ENCODE measurements around the gene SLC25A44. TPM values are rescaled to one million over a fixed set of nuclear protein-coding genes. Genes with fewer than 3 reads are reported as not detected.
A peak's percentile ranks its signal among the peaks of the same experiment; 100 is the strongest.

SLC25A44 gene
- total RNA-seq, 2 experiments from 2014 or later, result 11.6 to 13.0 TPM

GRCh38 chr1:156146020-156146768 lies 47.7 kb upstream of the SLC25A44 start:
- H3K36me3 Mint-ChIP-seq (ENCODE audit: low read depth), result no peaks in the 10 kb centered on the region
- Histone ChIP-seq H3K27ac (ENCODE audit: low read depth in 1 of 2, low read length in 2 of 2) (no peak overlapping the region), H3K4me3 (ENCODE audit: low read length) (no peak overlapping the region), H3K36me3 (ENCODE audit: insufficient read depth, low read length) (no peaks in the 10 kb centered on the region), H3K4me1 (ENCODE audit: insufficient read depth, low read length) (peaks cover 30% of the 10 kb centered on the region), H3K9me3 (ENCODE audit: control insufficient read depth in 1 of 2, insufficient read depth in 1 of 2, low read length in 2 of 2) (no peaks in the 10 kb centered on the region), H3K27me3 (ENCODE audit: control insufficient read depth in 1 of 2, insufficient read depth in 2 of 2, low read length in 2 of 2) (no peaks in the 10 kb centered on the region)
- TF ChIP-seq CTCF (IDR thresholded peaks at IDR 0.05), result peak; percentile 73
- peak overlapping the region; percentile 60 for H3K4me3 Mint-ChIP-seq
- peaks cover 24% of the 10 kb centered on the region for H3K4me1 Mint-ChIP-seq (ENCODE audit: low read depth)
- CTCF ChIA-PET, result interaction anchor here (0.5 to 4.8 kb wide), 6 partner anchors 32 to 128 kb away, joined by 3 to 31 read pairs (median 9); no protein-coding TSS in a partner anchor
- peaks cover 5% of the 10 kb centered on the region for H3K27me3 Mint-ChIP-seq
- intact Hi-C loops (cut with DNase I, micrococcal nuclease), result loop anchor here (1.0 to 5.0 kb wide), 4 partner anchors 46 to 173 kb away; partner anchors contain the start of gene SLC25A44 (in 1 of the 2)
- ATAC-seq (ENCODE audit: poor library complexity), result peak; percentile 76
- DNase-seq, result peak in 8 of 14 experiments; percentile 25 to 83 (median 47)
- H3K9me3 Mint-ChIP-seq, result no peaks in the 10 kb centered on the region
- peak overlapping the region; percentile 71 for H3K27ac Mint-ChIP-seq
- POLR2A ChIA-PET, result interaction anchor here (1.0 to 3.5 kb wide), 3 partner anchors 47 to 79 kb away, joined by 3 to 16 read pairs (median 3); partner anchors contain the start of gene PMF1

GRCh38 chr1:156146769-156147405 lies 47.0 kb upstream of the SLC25A44 start:
- Histone ChIP-seq H3K27ac (ENCODE audit: low read depth in 1 of 2, low read length in 2 of 2) (no peak overlapping the region), H3K4me1 (ENCODE audit: insufficient read depth, low read length) (peaks cover 31% of the 10 kb centered on the region), H3K27me3 (ENCODE audit: control insufficient read depth in 1 of 2, insufficient read depth in 2 of 2, low read length in 2 of 2) (no peaks in the 10 kb centered on the region), H3K4me3 (ENCODE audit: low read length) (no peak overlapping the region), H3K9me3 (ENCODE audit: control insufficient read depth in 1 of 2, insufficient read depth in 1 of 2, low read length in 2 of 2) (no peaks in the 10 kb centered on the region), H3K36me3 (ENCODE audit: insufficient read depth, low read length) (no peaks in the 10 kb centered on the region)
- Mint-ChIP-seq H3K9me3 (no peaks in the 10 kb centered on the region), H3K27ac (peak overlapping the region; percentile 24), H3K4me3 (peak overlapping the region; percentile 60), H3K36me3 (ENCODE audit: low read depth) (no peaks in the 10 kb centered on the region), H3K27me3 (peaks cover 5% of the 10 kb centered on the region), H3K4me1 (ENCODE audit: low read depth) (peaks cover 24% of the 10 kb centered on the region)
- ChIA-PET POLR2A (interaction anchor here (1.0 to 3.5 kb wide), 2 partner anchors 47 to 79 kb away, joined by 3 to 16 read pairs; no protein-coding TSS in a partner anchor), CTCF (interaction anchor here (1.0 to 3.8 kb wide), 3 partner anchors 50 to 109 kb away, joined by 3 to 31 read pairs (median 14); no protein-coding TSS in a partner anchor)
- no peak for ATAC-seq (ENCODE audit: poor library complexity)
- TF ChIP-seq CTCF (IDR thresholded peaks at IDR 0.05), result no peak
- peak in 1 of 14 experiments; percentile 70 for DNase-seq
- intact Hi-C loops (cut with DNase I, micrococcal nuclease), result loop anchor here (1.0 to 5.0 kb wide), 4 partner anchors 45 to 172 kb away; partner anchors contain the start of gene SLC25A44 (in 1 of the 2)

- Histone ChIP-seq H3K27me3 (ENCODE audit: control insufficient read depth in 1 of 2, insufficient read depth in 2 of 2, low read length in 2 of 2) (no peaks in the 10 kb centered on the region), H3K4me3 (ENCODE audit: low read length) (no peak overlapping the region), H3K9me3 (ENCODE audit: control insufficient read depth in 1 of 2, insufficient read depth in 1 of 2, low read length in 2 of 2) (no peaks in the 10 kb centered on the region), H3K36me3 (ENCODE audit: insufficient read depth, low read length) (no peaks in the 10 kb centered on the region), H3K4me1 (ENCODE audit: insufficient read depth, low read length) (peaks cover 31% of the 10 kb centered on the region), H3K27ac (ENCODE audit: low read depth in 1 of 2, low read length in 2 of 2) (no peak overlapping the region)
- peaks cover 24% of the 10 kb centered on the region for H3K4me1 Mint-ChIP-seq (ENCODE audit: low read depth)
- H3K27me3 Mint-ChIP-seq, result peaks cover 5% of the 10 kb centered on the region
- ATAC-seq (ENCODE audit: poor library complexity), result no peak
- CTCF ChIA-PET, result interaction anchor here (2.4 to 3.8 kb wide), 2 partner anchors 52 to 77 kb away, joined by 14 to 31 read pairs; no protein-coding TSS in a partner anchor
- H3K9me3 Mint-ChIP-seq, result no peaks in the 10 kb centered on the region
- POLR2A ChIA-PET, result no interaction called here
- H3K36me3 Mint-ChIP-seq (ENCODE audit: low read depth), result no peaks in the 10 kb centered on the region
- H3K4me3 Mint-ChIP-seq, result peak overlapping the region; percentile 43
- intact Hi-C loops (cut with DNase I, micrococcal nuclease), result loop anchor here in 1 of 2 experiments (5.0 kb wide), 1 partner anchor 44 kb away; the partner anchor contains the start of gene SLC25A44
- TF ChIP-seq CTCF (IDR thresholded peaks at IDR 0.05), result no peak
- DNase-seq, result peak in 3 of 14 experiments; percentile 30 to 68 (median 61)
- H3K27ac Mint-ChIP-seq, result peak overlapping the region; percentile 28
Observed at GRCh38 chr1:156148216-156148615, 45.7 kb upstream of the SLC25A44 start.

All from CD4-positive, alpha-beta T cell (primary cell).